AG08396 (cell line): ENCODE data around the gene SLC25A38.
A peak's percentile ranks its signal among the peaks of the same experiment; 100 is the strongest.
"Not testable (repeated sequence)": the region's sequence is repeated elsewhere in the genome, so short reads cannot be mapped to it uniquely, and the experiment has no call there.

Experiments
- DNase-seq: peaks from one replicate; pipeline ENCODE4 v3.0.0; 2012; ENCODE audit warnings: low spot score, mixed read lengths

SLC25A38 gene

DNA sequence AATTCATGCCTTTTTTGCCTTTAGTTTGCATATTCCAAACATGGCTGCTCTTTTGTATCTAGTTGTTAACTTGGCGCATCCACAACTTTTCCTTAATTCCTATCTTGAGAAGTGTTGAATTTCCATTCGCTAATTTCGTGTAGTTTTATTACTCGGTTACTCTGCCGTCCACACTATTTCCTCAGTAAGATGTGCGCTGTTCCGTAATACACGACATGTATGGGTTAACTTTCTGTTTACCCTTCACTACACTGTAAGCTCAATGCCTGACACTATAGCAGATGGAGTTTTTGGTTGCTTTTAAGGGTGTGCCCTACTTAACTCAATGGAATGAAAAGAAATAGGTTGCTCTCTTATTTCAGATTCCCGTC is 24.1 kb downstream of the SLC25A38 start:
- DNase-seq: no peak

DNA sequence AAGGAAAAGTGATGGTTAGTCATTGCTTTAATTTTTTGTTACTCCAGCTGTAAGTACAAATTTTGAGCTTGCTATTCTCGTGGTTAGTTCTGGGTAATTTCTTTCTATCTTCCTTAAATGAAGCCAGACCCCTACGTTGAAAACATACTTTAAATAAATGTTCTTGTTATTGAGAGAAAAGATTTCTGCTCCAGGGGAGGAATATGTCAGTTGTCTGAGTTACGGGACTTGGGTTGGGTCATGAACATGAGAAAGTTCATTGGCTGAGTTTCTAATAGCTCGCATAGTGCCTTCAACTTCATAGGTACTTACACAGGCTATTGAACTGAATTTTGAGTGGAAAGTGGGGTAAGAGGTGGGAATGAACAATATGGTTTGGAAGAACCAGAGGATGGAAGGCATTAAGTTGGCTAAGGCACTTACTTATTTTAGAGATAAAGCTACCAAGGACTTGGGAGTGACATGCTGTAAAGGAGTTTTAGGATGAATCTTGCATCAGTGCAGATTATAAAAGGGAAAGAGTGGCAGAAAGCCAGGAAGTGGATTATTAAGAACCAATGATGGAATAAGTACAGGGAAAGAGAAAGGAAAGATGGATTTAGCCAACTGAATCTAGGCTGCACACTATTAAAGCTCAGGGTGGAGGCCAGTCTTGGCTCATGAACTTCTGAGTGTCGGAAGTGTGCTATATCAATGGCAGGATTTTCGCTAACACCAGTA is 24.8 kb downstream of the SLC25A38 start:
- DNase-seq: no peak

DNA sequence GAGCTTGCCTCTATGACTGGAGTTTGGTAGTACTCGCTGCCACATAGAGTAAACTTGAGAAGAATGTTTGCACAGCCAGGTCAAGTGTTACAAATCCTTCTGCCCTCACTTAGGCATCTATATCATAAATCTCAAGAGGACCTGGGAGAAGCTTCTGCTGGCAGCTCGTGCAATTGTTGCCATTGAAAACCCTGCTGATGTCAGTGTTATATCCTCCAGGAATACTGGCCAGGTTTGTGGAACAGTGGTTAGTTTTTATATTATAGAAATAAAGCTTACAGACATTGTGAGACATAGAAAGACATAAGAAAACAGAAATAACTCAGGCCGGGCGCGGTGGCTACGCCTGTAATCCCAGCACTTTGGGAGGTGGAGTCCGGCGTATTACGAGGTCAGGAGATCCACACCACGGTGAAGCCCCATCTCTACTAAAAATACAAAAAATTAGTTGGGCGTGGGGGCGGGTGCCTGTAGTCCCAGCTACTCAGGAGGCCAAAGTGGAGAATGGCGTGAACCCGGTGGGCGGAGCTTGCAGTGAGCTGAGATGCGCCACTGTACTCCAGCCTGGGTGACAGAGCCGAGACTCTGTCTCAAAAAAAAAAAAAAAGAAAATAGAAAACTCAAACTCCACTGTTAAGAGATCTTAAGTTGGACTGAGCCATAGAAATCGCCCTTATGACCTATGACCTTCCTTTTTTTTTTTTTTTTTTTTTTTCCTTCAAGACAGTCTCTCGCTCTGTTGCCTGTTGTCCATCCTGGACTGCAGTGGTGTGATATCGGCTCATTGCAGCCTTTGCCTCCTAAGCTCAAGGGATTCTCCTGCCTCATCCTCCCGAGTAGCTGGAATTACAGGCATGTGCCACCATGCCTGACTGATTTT is 25.6 kb downstream of the SLC25A38 start:
- no peak for DNase-seq

DNA sequence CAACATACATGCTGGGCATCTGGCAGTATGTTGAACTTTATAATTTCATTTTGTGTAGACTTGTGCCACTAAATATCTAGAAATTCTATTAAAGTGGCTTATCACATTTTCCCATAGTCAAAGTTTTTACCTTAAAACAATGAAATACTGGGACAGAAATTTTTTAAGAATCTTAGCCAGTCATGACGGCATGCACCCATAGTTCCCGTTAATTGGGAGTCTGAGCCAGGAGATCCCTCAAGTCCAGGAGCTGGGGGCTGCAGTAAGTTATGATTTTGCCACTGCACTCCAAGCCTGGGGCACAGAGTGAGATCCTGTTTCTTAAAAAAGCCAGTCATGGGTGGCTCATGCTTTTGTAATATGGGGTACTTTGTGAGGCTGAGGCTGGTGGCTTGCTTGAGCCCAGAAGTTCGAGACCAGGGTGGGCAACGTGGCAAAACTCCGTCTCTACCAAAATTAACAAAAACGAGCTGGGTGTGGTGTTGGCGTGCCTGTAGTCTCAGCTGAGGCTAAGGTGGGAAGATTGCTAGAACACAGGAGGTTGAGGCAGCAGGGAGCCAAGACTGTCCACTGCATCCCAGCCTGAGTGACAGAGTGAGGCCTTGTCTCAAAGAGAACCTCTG is 26.5 kb downstream of the SLC25A38 start:
- DNase-seq: no peak

DNA sequence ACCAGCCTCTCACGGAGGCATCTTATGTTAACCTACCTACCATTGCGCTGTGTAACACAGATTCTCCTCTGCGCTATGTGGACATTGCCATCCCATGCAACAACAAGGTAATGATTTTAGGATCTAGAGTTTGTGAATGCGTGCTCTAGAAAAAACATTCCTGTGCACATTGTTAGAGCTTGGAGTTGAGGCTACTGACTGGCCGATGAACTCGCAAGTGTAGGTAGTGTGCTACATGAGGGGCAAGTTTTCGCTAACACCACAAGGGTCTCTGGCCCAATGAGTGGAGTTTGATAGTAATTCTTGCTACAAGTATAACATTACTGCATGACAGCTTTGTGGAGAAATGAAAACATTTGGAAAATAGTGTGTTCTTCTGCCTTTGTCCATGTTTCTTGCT is 27.7 kb downstream of the SLC25A38 start:
- DNase-seq: no peak

DNA sequence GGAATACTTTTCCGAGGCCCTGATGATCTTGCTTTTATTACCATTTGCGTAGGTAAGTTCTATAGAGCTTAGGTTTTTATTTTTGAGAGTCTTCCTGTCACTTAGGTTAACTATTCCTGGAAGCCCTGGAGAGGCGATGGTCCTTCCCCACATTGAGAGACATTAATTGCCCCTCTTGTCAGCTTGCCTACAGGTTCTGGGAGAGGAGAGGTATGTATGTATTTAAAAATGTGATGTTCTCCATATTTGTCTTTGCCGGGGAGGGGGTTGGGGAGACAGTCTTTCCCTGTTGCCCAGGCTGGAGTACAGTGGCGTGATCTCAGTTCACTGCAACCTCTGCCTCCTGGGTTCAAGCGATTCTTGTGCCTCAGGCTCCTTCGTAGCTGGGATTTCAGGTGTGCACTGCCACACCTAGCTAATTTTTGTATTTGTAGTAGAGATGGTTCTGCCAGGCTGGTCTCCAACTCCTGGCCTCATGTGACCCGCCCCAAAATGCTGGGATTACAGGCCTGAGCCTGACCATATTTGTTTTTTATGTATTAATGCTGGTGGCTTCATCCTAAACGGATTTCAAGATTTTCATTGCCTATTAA is 29.6 kb downstream of the SLC25A38 start:
- DNase-seq: no peak

DNA sequence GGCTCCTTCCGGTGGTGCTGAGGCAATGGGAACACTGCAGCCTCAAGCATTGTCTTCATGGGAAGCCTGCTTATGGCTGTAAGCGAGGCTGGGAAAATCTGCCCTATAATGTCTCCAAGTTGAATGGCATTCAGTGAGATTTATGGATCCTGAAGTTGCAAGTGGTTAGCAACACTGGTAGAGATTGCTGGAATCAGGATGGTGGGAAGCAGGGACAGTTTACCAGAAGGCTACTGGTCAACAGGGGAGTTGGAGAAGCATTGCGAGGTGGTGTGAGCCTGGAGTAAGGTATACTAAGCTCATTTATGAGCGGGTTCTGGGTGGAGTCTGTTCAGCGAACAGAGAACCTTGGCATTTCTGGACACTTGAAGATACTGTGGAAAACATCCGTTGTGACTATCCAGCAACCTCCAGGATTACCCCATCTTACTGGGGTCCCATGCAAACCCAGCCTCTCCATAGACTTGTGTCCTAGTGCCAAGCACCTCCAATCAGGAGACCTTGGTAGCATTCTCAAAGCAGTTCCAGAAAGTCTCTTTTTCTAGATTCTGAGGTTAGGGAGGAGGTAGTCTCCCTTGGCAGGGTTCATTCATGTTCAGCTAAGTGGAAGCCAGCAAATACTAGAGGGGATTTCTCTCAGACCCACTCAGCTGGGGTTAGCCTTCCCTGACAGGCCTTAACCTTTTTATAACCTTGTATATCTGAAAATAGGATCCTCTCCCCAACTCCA is 30.7 kb downstream of the SLC25A38 start:
- no peak for DNase-seq

DNA sequence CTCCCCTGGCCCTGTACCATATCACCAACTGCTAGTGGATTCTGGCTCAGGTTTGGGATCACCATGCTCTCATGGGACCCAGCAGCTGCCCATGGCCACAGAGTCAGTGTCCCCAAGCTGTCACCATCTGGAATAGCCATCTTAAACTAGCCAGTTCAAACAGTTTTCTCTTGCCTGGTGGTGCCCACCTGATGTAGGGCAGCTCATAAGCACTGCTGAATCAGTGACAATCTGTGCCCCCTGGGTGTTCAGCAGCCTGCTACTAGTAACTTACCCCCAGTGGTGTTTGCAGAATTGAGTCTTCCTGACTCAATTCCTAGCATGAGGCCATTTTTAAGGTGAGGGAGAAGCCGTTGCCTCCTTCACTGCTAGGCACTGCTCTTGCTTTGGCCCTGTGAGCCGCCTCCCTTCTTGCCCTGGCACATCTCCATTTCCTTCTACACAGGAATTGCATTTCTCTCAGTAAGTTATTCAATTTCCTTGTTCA is 31.3 kb downstream of the SLC25A38 start:
- DNase-seq: no peak

DNA sequence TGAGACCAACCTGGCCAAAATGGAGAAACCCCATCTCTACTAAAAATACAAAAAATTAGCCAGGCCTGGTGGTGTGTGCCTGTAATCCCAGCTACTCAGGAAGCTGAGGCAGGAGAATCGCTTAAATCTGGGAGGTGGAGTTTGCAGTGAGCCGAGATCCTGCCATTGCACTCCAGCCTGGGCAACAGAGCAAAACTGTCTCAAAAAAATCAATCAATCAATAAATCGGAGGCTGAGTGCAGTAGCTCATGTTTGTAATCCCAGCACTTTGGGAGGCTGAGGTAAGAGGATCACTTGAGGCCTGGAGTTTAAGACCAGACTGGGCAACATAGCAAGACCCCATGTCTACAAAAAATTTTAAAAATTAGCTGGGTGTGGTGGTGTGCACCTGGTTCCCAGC is 32.1 kb downstream of the SLC25A38 start:
- not testable (repeated sequence) for DNase-seq

DNA sequence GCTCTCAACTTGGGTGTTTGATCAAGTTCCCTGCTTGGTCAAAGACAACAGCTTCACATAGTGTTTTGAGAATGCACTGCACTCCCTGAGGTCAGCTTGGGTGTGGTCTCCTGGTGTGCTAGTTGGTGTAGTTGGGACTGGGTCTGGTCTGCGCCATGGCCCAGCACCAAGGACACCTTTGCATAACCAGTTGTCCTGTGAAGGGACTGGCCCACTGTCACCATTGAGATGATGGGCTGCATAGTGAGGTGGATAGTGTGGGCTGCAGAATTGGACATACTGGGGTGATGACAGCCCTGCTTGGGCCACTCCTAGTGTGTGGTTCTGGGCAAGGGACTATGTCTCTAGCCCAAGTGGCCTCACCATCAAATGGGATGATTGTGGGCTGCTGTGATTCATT is 32.8 kb downstream of the SLC25A38 start:
- DNase-seq: no peak

DNA sequence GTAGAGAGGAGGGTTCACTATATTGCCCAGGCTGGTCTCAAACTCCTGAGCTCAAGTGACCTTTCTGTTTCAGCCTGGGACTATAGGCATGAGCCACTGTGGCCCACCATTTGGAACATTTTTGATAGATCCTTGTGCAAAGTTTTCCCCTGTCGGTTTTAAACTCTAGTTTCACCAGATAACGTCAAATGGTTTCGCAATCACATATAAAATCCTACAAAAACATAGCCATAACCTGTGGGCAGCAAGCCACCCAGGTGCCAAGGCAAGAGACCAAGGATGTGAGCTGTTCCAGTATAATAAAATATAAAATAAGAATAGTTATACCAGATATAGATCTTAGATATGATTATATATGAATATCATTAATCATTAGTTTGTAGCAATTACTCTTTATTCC is 33.8 kb downstream of the SLC25A38 start:
- not testable (repeated sequence) for DNase-seq

DNA sequence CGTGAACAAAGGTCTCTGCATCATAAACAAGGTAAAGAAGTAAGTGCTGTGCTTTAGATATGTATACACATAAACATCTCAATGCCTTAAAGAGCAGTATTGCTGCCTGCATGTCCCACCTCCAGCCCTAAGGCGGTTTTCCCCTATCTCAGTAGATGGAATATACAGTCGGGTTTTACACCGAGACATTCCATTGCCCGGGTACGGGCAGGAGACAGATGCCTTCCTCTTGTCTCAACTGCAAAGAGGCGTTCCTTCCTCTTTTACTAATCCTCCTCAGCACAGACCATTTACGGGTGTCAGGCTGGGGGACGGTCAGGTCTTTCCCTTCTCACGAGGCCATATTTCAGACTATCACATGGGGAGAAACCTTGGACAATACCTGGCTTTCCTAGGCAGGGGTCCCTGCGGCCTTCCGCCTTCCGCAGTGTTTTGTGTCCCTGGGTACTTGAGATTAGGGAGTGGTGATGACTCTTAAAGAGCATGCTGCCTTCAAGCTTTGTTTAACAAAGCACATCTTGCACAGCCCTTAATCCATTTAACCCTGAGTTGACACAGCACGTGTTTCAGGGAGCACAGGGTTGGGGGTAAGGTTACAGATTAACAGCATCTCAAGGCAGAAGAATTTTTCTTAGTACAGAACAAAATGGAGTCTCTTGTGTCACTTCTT is 35.5 kb downstream of the SLC25A38 start:
- DNase-seq: not testable (repeated sequence)

DNA sequence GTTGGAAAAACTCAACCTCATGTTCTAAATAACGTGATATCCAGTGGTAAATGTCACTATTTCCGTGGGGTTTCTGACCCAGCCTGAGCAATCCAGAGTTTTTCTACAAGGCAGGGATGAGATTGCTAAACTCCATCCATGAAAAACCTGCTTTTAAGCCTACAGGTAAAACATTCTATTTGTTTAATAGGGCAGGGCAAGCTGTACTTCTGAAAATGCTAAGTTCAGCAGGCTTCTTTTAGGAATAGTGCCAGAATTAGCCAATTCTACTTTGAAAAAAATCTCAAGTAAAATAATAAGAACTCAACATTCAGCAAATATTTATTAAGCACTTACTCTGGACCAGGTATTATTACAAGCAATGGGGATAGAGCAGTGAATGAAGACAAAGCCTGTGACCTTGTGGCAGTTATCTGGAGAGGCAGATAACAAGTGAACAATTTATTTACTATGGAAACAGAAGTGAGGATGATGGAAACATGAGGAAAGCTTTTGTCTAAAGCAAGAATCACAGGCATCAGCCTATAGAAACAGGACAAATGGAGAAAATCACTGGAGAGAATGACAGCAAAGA is 36.7 kb downstream of the SLC25A38 start:
- no peak for DNase-seq

DNA sequence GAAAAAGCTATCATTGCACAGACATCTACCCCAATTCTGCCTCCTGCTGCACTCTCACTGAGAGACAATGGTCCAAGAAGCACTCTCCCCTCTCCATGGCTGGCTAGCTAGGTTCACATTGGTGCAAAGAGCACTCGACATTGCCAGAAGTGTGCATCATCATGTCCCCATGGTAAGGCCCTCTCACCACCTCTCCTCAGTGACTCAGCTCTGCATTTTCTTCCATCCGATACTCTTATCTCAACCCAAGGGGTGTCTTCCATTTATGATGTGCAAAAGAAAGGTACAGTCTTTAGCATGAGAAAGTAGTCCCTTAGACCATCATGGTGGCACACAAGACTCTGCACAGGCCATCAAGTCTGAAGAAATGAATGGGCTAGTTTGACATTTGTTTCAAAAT is 37.4 kb downstream of the SLC25A38 start:
- DNase-seq: no peak

DNA sequence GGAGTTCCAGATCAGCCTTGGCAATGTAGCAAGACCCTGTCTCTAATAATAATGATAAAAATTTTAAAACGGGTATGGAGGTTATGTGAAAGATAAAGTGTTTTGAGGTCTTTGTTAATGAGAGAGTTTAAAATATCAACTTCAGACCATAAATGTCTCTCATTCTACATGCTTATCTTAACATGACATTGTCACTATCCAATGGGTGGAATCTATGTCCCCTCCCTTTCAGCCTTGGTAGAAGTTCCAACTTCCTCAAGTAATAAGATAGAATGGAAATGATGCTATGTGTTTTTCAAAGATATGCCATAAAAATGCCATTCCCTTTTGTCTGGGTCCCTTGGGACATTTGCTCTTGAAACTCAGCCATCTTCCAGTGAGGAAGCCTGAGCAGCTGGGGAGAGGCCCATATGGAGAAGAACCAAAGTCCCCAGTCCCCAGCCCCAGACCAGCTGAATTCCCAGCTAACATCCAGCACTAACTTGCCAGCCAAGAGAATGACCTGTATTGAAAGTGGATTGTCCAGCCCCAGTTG is 40.3 kb downstream of the SLC25A38 start:
- no peak for DNase-seq

DNA sequence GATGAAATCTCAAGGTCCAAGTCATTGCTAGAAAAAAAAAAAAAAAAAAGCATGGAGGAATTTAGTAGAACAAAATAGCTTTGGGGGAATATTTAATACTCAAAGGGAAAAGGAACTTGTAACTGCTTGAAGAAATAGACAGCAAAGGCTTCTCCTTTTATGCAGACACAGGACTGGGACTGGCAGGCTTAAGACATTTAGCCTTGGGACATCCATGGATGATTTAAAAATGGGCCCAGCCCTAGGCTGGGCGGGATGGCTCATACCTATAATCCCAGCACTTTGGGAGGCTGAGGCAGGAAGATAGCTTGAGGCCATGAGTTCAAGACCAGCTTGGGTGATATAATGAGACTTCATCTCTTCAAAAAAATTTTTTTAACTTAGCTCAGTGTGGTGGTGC is 43.1 kb downstream of the SLC25A38 start:
- DNase-seq: no peak

DNA sequence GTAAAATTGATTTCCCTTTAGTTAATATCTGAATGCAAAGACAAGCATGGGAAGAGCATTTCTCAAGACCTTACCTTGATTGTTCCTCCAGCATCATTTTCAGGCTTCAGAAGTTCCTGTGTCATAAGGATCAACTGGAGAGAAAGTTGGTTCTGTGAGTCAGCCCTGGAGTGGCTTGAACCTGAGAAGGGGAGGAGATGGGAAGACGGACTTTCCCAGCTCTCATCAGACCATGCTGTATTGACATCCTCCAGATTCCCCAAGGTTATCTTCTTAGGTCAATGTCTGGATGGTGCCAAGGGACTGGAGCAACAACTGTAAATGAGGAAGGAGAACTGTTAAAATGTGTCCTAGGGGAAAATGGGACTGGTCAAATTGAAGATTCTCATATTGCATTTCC is 44.3 kb downstream of the SLC25A38 start:
- no peak for DNase-seq

DNA sequence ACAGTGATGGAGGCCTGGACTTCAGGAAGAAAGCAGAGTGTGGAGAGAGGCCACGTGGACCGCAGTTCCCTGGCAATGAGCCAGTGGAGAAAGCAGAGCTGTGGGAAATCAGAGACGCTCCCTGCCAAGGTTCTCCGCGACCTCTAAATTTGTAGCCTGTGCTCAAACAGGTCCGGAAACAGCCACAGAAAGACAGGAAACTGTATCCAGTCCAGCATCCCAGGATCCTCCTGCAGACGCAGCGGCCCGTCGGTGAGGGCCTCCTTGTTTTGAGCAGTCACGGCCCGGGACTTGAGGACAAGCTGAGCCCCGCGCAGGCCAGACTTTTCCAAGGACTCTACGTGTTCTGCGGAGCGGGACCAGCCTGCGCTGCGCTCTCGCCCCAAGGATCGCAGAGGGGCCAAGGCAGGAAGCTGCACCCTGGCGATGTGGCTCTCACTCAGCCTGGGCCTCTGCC is 45.6 kb downstream of the SLC25A38 start:
- no peak for DNase-seq

DNA sequence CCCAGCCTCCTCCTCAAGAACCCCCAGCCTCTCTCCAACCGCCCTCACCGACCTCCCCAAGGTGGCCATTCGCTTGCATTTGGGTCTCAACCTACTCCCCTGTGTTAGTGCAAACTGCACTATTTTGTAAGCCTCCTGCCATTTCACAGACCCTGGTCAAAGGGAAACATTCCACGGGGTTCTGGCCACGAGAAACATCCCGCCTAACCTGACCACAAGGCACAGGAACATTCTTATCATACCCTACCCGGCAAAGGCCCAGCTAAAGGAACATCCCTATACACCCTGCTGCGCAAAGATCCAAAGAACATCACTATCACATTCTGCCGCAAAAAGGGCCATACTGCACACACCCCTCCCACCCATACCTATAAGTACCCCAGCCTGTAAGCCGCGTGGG is 46.3 kb downstream of the SLC25A38 start:
- no peak for DNase-seq

DNA sequence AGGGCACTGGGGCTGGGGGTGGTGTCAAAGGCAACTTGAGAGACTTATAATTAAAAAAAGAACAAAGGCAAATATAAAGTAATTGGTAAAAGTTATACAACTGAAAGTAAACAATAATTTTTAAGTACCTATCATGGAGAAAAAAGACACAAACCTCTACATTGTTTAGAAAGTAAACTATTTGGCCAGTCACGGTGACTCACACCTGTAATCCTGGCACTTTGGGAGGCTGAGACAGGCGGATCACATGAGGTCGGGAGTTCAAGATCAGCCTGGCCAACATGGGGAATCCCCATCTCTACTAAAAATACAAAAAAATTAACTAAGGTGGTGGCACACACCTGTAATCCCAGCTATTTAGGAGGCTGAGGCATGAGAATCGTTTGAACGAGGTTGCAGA is 49.2 kb downstream of the SLC25A38 start:
- no peak for DNase-seq

DNA sequence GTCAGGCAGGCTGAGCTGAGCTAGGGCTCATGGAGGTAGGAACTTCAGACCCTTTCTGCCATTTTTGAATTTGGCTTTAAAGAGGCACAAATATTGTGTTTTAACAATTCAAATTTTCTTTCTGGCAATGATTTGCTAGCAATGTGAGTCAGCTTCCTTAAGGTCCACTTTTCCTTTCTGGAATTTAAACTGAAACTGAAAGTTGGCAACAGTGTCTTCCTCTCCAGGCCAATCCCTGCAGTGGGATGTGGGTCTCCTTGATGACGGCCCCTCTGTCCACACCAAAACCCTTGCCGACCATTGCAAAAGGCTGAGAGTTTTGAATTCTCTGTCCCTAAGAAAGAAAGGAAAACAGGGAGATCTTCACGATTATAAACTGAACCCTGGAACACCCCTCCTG is 50.5 kb downstream of the SLC25A38 start:
- DNase-seq: peak; percentile 64
